Measurements from ENCODE around the gene ZNF664. TPM values are rescaled to one million over a fixed set of nuclear protein-coding genes. Genes with fewer than 3 reads are reported as not detected.

The ZNF664 gene
- total and polyA plus RNA-seq, 9 of the 15 experiments (the other 6 are each of a cell fraction or from before 2014, with no cell fraction given) = 3.3 to 101 (median 63.6) TPM

DNA sequence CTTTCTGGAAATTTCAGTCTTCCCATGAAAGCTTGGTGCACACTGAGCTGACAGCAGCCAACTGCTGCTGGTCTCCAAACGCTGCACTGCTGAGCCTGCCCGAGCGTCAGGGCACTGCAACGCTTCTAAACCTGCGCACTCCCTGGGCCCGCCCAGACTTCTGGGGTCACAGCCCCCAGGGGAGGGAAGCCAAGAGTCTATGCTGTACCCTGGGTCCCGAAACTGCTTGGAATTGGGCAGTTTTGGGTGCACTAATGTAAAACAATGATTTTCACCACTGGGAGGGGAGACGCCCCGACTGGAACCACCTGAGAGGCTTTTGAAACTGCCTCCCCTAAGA is 32.4 kb upstream of the ZNF664 start (continued):
- TF ChIP-seq, protein P1, sequence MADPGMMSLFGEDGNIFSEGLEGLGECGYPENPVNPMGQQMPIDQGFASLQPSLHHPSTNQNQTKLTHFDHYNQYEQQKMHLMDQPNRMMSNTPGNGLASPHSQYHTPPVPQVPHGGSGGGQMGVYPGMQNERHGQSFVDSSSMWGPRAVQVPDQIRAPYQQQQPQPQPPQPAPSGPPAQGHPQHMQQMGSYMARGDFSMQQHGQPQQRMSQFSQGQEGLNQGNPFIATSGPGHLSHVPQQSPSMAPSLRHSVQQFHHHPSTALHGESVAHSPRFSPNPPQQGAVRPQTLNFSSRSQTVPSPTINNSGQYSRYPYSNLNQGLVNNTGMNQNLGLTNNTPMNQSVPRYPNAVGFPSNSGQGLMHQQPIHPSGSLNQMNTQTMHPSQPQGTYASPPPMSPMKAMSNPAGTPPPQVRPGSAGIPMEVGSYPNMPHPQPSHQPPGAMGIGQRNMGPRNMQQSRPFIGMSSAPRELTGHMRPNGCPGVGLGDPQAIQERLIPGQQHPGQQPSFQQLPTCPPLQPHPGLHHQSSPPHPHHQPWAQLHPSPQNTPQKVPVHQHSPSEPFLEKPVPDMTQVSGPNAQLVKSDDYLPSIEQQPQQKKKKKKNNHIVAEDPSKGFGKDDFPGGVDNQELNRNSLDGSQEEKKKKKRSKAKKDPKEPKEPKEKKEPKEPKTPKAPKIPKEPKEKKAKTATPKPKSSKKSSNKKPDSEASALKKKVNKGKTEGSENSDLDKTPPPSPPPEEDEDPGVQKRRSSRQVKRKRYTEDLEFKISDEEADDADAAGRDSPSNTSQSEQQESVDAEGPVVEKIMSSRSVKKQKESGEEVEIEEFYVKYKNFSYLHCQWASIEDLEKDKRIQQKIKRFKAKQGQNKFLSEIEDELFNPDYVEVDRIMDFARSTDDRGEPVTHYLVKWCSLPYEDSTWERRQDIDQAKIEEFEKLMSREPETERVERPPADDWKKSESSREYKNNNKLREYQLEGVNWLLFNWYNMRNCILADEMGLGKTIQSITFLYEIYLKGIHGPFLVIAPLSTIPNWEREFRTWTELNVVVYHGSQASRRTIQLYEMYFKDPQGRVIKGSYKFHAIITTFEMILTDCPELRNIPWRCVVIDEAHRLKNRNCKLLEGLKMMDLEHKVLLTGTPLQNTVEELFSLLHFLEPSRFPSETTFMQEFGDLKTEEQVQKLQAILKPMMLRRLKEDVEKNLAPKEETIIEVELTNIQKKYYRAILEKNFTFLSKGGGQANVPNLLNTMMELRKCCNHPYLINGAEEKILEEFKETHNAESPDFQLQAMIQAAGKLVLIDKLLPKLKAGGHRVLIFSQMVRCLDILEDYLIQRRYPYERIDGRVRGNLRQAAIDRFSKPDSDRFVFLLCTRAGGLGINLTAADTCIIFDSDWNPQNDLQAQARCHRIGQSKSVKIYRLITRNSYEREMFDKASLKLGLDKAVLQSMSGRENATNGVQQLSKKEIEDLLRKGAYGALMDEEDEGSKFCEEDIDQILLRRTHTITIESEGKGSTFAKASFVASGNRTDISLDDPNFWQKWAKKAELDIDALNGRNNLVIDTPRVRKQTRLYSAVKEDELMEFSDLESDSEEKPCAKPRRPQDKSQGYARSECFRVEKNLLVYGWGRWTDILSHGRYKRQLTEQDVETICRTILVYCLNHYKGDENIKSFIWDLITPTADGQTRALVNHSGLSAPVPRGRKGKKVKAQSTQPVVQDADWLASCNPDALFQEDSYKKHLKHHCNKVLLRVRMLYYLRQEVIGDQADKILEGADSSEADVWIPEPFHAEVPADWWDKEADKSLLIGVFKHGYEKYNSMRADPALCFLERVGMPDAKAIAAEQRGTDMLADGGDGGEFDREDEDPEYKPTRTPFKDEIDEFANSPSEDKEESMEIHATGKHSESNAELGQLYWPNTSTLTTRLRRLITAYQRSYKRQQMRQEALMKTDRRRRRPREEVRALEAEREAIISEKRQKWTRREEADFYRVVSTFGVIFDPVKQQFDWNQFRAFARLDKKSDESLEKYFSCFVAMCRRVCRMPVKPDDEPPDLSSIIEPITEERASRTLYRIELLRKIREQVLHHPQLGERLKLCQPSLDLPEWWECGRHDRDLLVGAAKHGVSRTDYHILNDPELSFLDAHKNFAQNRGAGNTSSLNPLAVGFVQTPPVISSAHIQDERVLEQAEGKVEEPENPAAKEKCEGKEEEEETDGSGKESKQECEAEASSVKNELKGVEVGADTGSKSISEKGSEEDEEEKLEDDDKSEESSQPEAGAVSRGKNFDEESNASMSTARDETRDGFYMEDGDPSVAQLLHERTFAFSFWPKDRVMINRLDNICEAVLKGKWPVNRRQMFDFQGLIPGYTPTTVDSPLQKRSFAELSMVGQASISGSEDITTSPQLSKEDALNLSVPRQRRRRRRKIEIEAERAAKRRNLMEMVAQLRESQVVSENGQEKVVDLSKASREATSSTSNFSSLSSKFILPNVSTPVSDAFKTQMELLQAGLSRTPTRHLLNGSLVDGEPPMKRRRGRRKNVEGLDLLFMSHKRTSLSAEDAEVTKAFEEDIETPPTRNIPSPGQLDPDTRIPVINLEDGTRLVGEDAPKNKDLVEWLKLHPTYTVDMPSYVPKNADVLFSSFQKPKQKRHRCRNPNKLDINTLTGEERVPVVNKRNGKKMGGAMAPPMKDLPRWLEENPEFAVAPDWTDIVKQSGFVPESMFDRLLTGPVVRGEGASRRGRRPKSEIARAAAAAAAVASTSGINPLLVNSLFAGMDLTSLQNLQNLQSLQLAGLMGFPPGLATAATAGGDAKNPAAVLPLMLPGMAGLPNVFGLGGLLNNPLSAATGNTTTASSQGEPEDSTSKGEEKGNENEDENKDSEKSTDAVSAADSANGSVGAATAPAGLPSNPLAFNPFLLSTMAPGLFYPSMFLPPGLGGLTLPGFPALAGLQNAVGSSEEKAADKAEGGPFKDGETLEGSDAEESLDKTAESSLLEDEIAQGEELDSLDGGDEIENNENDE (IDR thresholded peaks at IDR 0.05; ENCODE audit: low read depth, low read length) = no peak
- no peak for TF ChIP-seq ZNF212 (CRISPR knock-in tag; IDR thresholded peaks at IDR 0.05)
- TF ChIP-seq CTBP1 (IDR thresholded peaks at IDR 0.05; ENCODE audit: borderline replicate concordance) = no peak
- TF ChIP-seq, protein P2, sequence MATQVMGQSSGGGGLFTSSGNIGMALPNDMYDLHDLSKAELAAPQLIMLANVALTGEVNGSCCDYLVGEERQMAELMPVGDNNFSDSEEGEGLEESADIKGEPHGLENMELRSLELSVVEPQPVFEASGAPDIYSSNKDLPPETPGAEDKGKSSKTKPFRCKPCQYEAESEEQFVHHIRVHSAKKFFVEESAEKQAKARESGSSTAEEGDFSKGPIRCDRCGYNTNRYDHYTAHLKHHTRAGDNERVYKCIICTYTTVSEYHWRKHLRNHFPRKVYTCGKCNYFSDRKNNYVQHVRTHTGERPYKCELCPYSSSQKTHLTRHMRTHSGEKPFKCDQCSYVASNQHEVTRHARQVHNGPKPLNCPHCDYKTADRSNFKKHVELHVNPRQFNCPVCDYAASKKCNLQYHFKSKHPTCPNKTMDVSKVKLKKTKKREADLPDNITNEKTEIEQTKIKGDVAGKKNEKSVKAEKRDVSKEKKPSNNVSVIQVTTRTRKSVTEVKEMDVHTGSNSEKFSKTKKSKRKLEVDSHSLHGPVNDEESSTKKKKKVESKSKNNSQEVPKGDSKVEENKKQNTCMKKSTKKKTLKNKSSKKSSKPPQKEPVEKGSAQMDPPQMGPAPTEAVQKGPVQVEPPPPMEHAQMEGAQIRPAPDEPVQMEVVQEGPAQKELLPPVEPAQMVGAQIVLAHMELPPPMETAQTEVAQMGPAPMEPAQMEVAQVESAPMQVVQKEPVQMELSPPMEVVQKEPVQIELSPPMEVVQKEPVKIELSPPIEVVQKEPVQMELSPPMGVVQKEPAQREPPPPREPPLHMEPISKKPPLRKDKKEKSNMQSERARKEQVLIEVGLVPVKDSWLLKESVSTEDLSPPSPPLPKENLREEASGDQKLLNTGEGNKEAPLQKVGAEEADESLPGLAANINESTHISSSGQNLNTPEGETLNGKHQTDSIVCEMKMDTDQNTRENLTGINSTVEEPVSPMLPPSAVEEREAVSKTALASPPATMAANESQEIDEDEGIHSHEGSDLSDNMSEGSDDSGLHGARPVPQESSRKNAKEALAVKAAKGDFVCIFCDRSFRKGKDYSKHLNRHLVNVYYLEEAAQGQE (IDR thresholded peaks at IDR 0.05; ENCODE audit: borderline replicate concordance) = no peak
- TF ChIP-seq, protein P2 (CRISPR knock-in tag; IDR thresholded peaks at IDR 0.05; ENCODE audit: low read depth) = no peak
- TF ChIP-seq NEUROD1 (IDR thresholded peaks at IDR 0.05; ENCODE audit: borderline replicate concordance, low read depth, low read length, partially characterized antibody) = no peak
